HCT116 (cell line): ENCODE data around the gene BAD. TPM values are rescaled to one million over a fixed set of nuclear protein-coding genes. Genes with fewer than 3 reads are reported as not detected.

Source experiments
- ATAC-seq: fragments of 200-7000 bp; cut with Tn5 transposase; 2 replicates; pipeline ENCODE4 v1.9.1; 2020; ENCODE audit warnings: mild to moderate bottlenecking, moderate library complexity
- BruUV-seq: library from RNA; stranded (reverse); fragments of 400-500 nt; replicated peaks from 2 replicates; lab custom pipeline; 2021; lab: Mats Ljungman, UMichigan
- CTCF ChIA-PET: fragments of 300-600 bp; sonication (Branson Sonifier 250); formaldehyde crosslinking; loops from one replicate; lab custom pipeline; 2021; ENCODE audit warnings: antibody characterized with exemption; lab: Charles Lee
- POLR2A ChIA-PET: fragments of 300-600, 350-600 bp; sonication (Branson Sonifier 250); formaldehyde crosslinking; loops from one replicate; lab custom pipeline; 2021; ENCODE audit warnings: antibody characterized with exemption; lab: Charles Lee
- RAD21 ChIA-PET, 2 experiments: fragments of 300-600 bp; sonication (Branson Sonifier 250); formaldehyde crosslinking; loops; one replicate each; lab custom pipeline; 2023; ENCODE audit warnings: low total read pairs in 2 of 2; ENCODE audit not compliant: uncharacterized antibody in 2 of 2, unreplicated experiment in 2 of 2, low non-redundant PET in 1 of 2; lab: Charles Lee
- DNase-seq: peaks from one replicate; pipeline ENCODE4 v3.0.0-alpha.2; 2010; ENCODE audit warnings: low read depth, low spot score
- H2AFZ ChIP-seq: fragments of 200-600 bp; shearing (Covaris generic), sonication (generic); 2 replicates; pipeline ENCODE4 v1.6.1; 2017; ENCODE audit warnings: low read depth, mixed run types, mixed read lengths, antibody characterized with exemption, low read length; ENCODE audit not compliant: poor library complexity, severe bottlenecking
- H3K27ac ChIP-seq: 2 replicates; pipeline ENCODE4 v1.5.1; 2012; ENCODE audit warnings: low read depth, low read length
- H3K27me3 ChIP-seq: fragments of 200-600 bp; sonication (generic); 2 replicates; pipeline ENCODE4 v1.6.1; 2016; ENCODE audit warnings: mixed run types, low read length, mixed read lengths; ENCODE audit not compliant: insufficient read depth
- H3K36me3 ChIP-seq, 2 experiments: fragments of 200-500 bp in 1 of 2; fragments of 200-600 bp in 1 of 2; sonication (Bioruptor generic) in 1 of 2; sonication (generic) in 1 of 2; 2 replicates each; pipeline versions ENCODE4 v1.5.1 to v1.6.1; 2014 to 2016; ENCODE audit warnings: low read length in 2 of 2, inconsistent platforms in 1 of 2, mixed read lengths in 1 of 2, mixed run types in 1 of 2; ENCODE audit not compliant: insufficient read depth in 2 of 2, control insufficient read depth in 1 of 2
- H3K4me1 ChIP-seq, 2 experiments: fragments of 200-600 bp in 1 of 2; sonication (generic) in 1 of 2; 2 replicates each; pipeline versions ENCODE4 v1.5.1 to v1.6.1; 2012 to 2017; ENCODE audit warnings: low read length in 2 of 2, inconsistent platforms in 1 of 2, mild to moderate bottlenecking in 1 of 2, mixed read lengths in 1 of 2, mixed run types in 1 of 2, moderate library complexity in 1 of 2; ENCODE audit not compliant: insufficient read depth in 2 of 2, control insufficient read depth in 1 of 2
- H3K4me2 ChIP-seq: fragments of 200-600 bp; sonication (generic); 2 replicates; pipeline ENCODE4 v1.6.1; 2017; ENCODE audit warnings: mixed run types, low read length, mixed read lengths
- H3K4me3 ChIP-seq, 2 experiments: fragments of 200-600 bp in 1 of 2; sonication (generic) in 1 of 2; replicated peaks in 1 of 2; 2 replicates each; pipeline ENCODE4 v1.5.1; 2011 to 2016; ENCODE audit warnings: low read length in 2 of 2, control low read depth in 1 of 2, low read depth in 1 of 2, mild to moderate bottlenecking in 1 of 2, mixed read lengths in 1 of 2, mixed run types in 1 of 2
- H3K79me2 ChIP-seq: fragments of 200-600 bp; sonication (generic); 2 replicates; pipeline ENCODE4 v1.6.1; 2017; ENCODE audit warnings: mild to moderate bottlenecking, mixed run types, low read length, moderate library complexity, mixed read lengths; ENCODE audit not compliant: insufficient read depth
- H3K9ac ChIP-seq: fragments of 200-600 bp; sonication (generic); 2 replicates; pipeline ENCODE4 v1.6.1; 2016; ENCODE audit warnings: low read length, mixed read lengths
- H3K9me2 ChIP-seq: fragments of 200-600 bp; sonication (generic), shearing (Covaris generic); 2 replicates; pipeline ENCODE4 v1.6.1; 2017; ENCODE audit warnings: mixed run types, mild to moderate bottlenecking, moderate library complexity; ENCODE audit not compliant: insufficient read depth
- H3K9me3 ChIP-seq, 2 experiments: fragments of 200-500 bp in 1 of 2; fragments of 200-600 bp in 1 of 2; sonication (Bioruptor generic) in 1 of 2; sonication (generic) in 1 of 2; 2 replicates each; pipeline ENCODE4 v1.6.1; 2014 to 2017; ENCODE audit warnings: low read length in 2 of 2, mixed read lengths in 2 of 2, inconsistent platforms in 1 of 2, low read depth in 1 of 2, mild to moderate bottlenecking in 1 of 2, mixed run types in 1 of 2, moderate library complexity in 1 of 2; ENCODE audit not compliant: control insufficient read depth in 1 of 2, insufficient read depth in 1 of 2
- H4K20me1 ChIP-seq: fragments of 200-600 bp; sonication (generic), shearing (Covaris generic); 2 replicates; pipeline ENCODE4 v1.6.1; 2017; ENCODE audit warnings: mixed run types, mild to moderate bottlenecking, moderate library complexity; ENCODE audit not compliant: insufficient read depth
- CBX3 ChIP-seq: IDR thresholded peaks from 2 replicates; pipeline ENCODE4 v1.6.1; 2012; ENCODE audit warnings: low read depth
- CEBPB ChIP-seq: IDR thresholded peaks from 2 replicates; pipeline ENCODE4 v1.6.1; 2012; ENCODE audit warnings: low read depth
- EGR1 ChIP-seq: IDR thresholded peaks from 2 replicates; pipeline ENCODE4 v1.6.1; 2012; ENCODE audit warnings: low read depth
- EZH2phosphoT487 ChIP-seq: fragments of 200-600 bp; IDR thresholded peaks from 2 replicates; pipeline ENCODE4 v1.6.1; 2018; ENCODE audit warnings: antibody characterized with exemption, borderline replicate concordance
- FOSL1 ChIP-seq: IDR thresholded peaks from 2 replicates; pipeline ENCODE4 v1.6.1; 2012; ENCODE audit warnings: low read depth
- POLR2AphosphoS5 ChIP-seq: IDR thresholded peaks from 2 replicates; pipeline ENCODE4 v1.6.1; 2011; ENCODE audit warnings: mild to moderate bottlenecking, low read depth, low read length, moderate library complexity
- SP1 ChIP-seq: IDR thresholded peaks from 2 replicates; pipeline ENCODE4 v1.6.1; 2012; ENCODE audit warnings: low read depth
- TCF7L2 ChIP-seq: IDR thresholded peaks from 2 replicates; pipeline ENCODE4 v1.7.0; 2011; ENCODE audit warnings: borderline replicate concordance, inconsistent platforms; ENCODE audit not compliant: insufficient read depth, insufficient read length; ENCODE audit errors: extremely low read depth
- intact Hi-C: fragments of 100-400 bp; cut with micrococcal nuclease; formaldehyde crosslinking; loops from 2 replicates; pipeline ENCODE4 v1.10.0; 2022
- total RNA-seq: library from RNA; stranded (reverse); gene quantifications from one replicate; pipeline ENCODE4 v1.2.1, GENCODE V29; 2021; ENCODE audit not compliant: unreplicated experiment
- TF ChIP-seq, protein P1 (sequence below): IDR thresholded peaks from 2 replicates; pipeline ENCODE4 v1.6.1; 2012; ENCODE audit warnings: low read depth

BAD gene
- total RNA-seq, 1 experiment from 2014 or later: 51.9 TPM

DNA sequence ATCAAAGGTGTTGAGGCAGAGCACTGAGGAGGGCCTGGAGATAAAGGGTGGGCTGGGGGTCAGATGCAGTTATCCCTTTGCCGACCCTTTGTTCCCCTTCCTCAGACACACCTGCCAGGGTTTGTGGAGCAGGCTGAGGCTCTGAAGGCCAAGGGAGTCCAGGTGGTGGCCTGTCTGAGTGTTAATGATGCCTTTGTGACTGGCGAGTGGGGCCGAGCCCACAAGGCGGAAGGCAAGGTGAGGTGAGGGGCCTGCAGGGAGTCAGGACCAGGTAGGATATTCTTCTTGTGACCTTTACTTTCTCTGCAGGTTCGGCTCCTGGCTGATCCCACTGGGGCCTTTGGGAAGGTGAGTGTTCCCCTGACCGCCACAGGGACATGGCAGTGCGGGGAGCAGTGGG lies 36.1 kb upstream of the BAD start:
- intact Hi-C loops: no loop called here
- RAD21 ChIA-PET: no interaction called here
- H3K9me2 ChIP-seq: no peaks in the 10 kb centered on the region
- no peaks in the 10 kb centered on the region for H3K27me3 ChIP-seq
- H4K20me1 ChIP-seq: no peaks in the 10 kb centered on the region
- H3K27ac ChIP-seq: no peak overlapping the region
- H2AFZ ChIP-seq: no peak overlapping the region
- H3K9me3 ChIP-seq: no peaks in the 10 kb centered on the region
- CTCF ChIA-PET: no interaction called here
- H3K4me3 ChIP-seq: no peak overlapping the region
- TF ChIP-seq CEBPB: no peak
- no peak for TF ChIP-seq EGR1
- no peak for TF ChIP-seq CBX3
- TF ChIP-seq, protein P1, sequence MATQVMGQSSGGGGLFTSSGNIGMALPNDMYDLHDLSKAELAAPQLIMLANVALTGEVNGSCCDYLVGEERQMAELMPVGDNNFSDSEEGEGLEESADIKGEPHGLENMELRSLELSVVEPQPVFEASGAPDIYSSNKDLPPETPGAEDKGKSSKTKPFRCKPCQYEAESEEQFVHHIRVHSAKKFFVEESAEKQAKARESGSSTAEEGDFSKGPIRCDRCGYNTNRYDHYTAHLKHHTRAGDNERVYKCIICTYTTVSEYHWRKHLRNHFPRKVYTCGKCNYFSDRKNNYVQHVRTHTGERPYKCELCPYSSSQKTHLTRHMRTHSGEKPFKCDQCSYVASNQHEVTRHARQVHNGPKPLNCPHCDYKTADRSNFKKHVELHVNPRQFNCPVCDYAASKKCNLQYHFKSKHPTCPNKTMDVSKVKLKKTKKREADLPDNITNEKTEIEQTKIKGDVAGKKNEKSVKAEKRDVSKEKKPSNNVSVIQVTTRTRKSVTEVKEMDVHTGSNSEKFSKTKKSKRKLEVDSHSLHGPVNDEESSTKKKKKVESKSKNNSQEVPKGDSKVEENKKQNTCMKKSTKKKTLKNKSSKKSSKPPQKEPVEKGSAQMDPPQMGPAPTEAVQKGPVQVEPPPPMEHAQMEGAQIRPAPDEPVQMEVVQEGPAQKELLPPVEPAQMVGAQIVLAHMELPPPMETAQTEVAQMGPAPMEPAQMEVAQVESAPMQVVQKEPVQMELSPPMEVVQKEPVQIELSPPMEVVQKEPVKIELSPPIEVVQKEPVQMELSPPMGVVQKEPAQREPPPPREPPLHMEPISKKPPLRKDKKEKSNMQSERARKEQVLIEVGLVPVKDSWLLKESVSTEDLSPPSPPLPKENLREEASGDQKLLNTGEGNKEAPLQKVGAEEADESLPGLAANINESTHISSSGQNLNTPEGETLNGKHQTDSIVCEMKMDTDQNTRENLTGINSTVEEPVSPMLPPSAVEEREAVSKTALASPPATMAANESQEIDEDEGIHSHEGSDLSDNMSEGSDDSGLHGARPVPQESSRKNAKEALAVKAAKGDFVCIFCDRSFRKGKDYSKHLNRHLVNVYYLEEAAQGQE: no peak
- TF ChIP-seq POLR2AphosphoS5: no peak
- no peak for TF ChIP-seq EZH2phosphoT487
- no peak for TF ChIP-seq FOSL1
- no peak for TF ChIP-seq TCF7L2
- no peak for TF ChIP-seq SP1
- TF ChIP-seq, all 23 proteins: peak for 0
- peaks cover 22 to 56% of the 10 kb centered on the region in 2 experiments for H3K4me1 ChIP-seq
- no TSS peak for BruUV-seq
- H3K36me3 ChIP-seq: peaks cover 7% of the 10 kb centered on the region in 2 experiments; a peak in 2 of 4 replicates
- no peak for DNase-seq
- peak overlapping the region; percentile 22; the same call in 1 of the 2 replicates for H3K4me2 ChIP-seq
- POLR2A ChIA-PET: interaction anchor here (1.1 kb wide), 1 partner anchor 36 kb away, joined by 3 read pairs; no protein-coding TSS in a partner anchor
- peaks cover 29% of the 10 kb centered on the region for H3K79me2 ChIP-seq
- H3K9ac ChIP-seq: peak overlapping the region; percentile 26; the same call in 1 of the 2 replicates
- no peak for ATAC-seq
